ENCODE data around the gene TBCK.
A peak's percentile ranks its signal among the peaks of the same experiment; 100 is the strongest.

TBCK gene

GRCh38 chr4:106320235-106320634, 4.2 kb upstream of the TBCK start:
- DNase-seq (ENCODE audit: insufficient read length) (no peak), FAIRE-seq (no peak)
- no peak for TF ChIP-seq POLR2AphosphoS5 (IDR thresholded peaks at IDR 0.05; ENCODE audit: low read depth, low read length)
- TF ChIP-seq TAF1 (IDR thresholded peaks at IDR 0.05; ENCODE audit: borderline replicate concordance, low read depth, low read length) = no peak
- TF ChIP-seq POLR2A (IDR thresholded peaks at IDR 0.05; ENCODE audit: low read depth, low read length) = no peak

GRCh38 chr4:106318511-106318910, 2.5 kb upstream of the TBCK start:
- TF ChIP-seq POLR2AphosphoS5 (IDR thresholded peaks at IDR 0.05; ENCODE audit: low read depth, low read length) = no peak
- no peak for TF ChIP-seq TAF1 (IDR thresholded peaks at IDR 0.05; ENCODE audit: borderline replicate concordance, low read depth, low read length)
- TF ChIP-seq POLR2A (IDR thresholded peaks at IDR 0.05; ENCODE audit: low read depth, low read length) = no peak
- FAIRE-seq (no peak), DNase-seq (ENCODE audit: insufficient read length) (no peak)

- no peak for TF ChIP-seq POLR2A (IDR thresholded peaks at IDR 0.05; ENCODE audit: low read depth, low read length)
- no peak for TF ChIP-seq TAF1 (IDR thresholded peaks at IDR 0.05; ENCODE audit: borderline replicate concordance, low read depth, low read length)
- no peak for TF ChIP-seq POLR2AphosphoS5 (IDR thresholded peaks at IDR 0.05; ENCODE audit: low read depth, low read length)
- FAIRE-seq (no peak), DNase-seq (ENCODE audit: insufficient read length) (no peak)
These were observed 1.8 kb upstream of the TBCK start for GRCh38 chr4:106317815-106318214.

GRCh38 chr4:106316773-106317409, 882 bp upstream of the TBCK start:
- FAIRE-seq (peak; percentile 75), DNase-seq (ENCODE audit: insufficient read length) (no peak)
- no peak for TF ChIP-seq TAF1 (IDR thresholded peaks at IDR 0.05; ENCODE audit: borderline replicate concordance, low read depth, low read length)
- no peak for TF ChIP-seq POLR2AphosphoS5 (IDR thresholded peaks at IDR 0.05; ENCODE audit: low read depth, low read length)
- no peak for TF ChIP-seq POLR2A (IDR thresholded peaks at IDR 0.05; ENCODE audit: low read depth, low read length)

DNA sequence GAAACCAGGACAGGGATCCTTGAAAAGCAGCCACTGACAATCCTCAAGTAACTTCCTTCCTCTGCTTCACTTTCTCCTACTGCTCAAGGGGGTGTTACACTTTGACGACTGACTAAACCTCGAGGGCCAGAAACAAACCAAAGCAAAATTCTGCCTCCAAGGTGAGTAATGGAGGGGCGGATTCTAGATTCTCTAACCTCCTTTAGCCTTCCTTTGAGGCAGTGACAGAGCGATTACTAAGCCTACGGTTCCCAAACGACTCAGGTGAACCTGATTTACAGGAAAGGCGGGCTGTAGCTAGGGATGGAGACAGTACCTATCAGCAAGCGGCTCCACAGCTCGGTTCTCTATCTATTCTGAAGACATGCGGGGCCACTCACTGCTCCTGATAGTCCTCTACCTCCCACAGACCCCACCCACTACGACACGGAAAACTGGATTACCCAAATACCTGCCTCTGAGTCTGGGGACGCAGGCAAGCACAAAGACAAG, 487 bp downstream of the TBCK start:
- TF ChIP-seq POLR2A (IDR thresholded peaks at IDR 0.05; ENCODE audit: low read depth, low read length) (no peak), POLR2AphosphoS5 (IDR thresholded peaks at IDR 0.05; ENCODE audit: low read depth, low read length) (no peak), TAF1 (IDR thresholded peaks at IDR 0.05; ENCODE audit: borderline replicate concordance, low read depth, low read length) (no peak)
- no peak for DNase-seq (ENCODE audit: insufficient read length)
- FAIRE-seq = no peak

GRCh38 chr4:106314960-106315359, 1.0 kb downstream of the TBCK start:
- FAIRE-seq = no peak
- no peak for TF ChIP-seq POLR2AphosphoS5 (IDR thresholded peaks at IDR 0.05; ENCODE audit: low read depth, low read length)
- no peak for TF ChIP-seq POLR2A (IDR thresholded peaks at IDR 0.05; ENCODE audit: low read depth, low read length)
- no peak for TF ChIP-seq TAF1 (IDR thresholded peaks at IDR 0.05; ENCODE audit: borderline replicate concordance, low read depth, low read length)
- no peak for DNase-seq (ENCODE audit: insufficient read length)

DNA sequence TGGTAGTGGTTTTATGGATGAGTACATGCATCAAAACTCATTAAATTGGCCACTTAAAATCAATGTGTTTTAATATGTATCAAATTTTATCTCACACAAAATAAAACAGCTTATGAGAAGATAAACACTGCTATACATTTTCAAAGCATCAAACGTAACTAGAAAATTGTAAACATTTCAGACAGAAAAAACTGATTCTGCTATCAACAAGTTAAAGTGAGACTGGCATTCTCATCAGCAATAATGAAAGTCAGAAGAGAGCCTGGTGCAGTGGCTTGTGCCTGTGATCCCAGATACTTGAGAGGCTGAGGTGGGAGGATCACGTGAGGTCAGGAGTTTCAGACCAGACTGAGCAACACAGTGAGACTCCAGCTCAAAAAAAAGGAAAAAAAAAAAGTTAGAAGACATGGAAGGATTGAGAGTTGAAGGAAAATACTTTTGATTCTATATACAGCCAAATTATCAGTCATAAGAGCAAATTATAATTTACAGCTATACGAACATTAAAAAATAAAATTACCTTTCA, 2.9 kb downstream of the TBCK start:
- TF ChIP-seq TAF1 (IDR thresholded peaks at IDR 0.05; ENCODE audit: borderline replicate concordance, low read depth, low read length) = no peak
- no peak for TF ChIP-seq POLR2A (IDR thresholded peaks at IDR 0.05; ENCODE audit: low read depth, low read length)
- TF ChIP-seq POLR2AphosphoS5 (IDR thresholded peaks at IDR 0.05; ENCODE audit: low read depth, low read length) = no peak
- no peak for FAIRE-seq
- DNase-seq (ENCODE audit: insufficient read length) = no peak

DNA sequence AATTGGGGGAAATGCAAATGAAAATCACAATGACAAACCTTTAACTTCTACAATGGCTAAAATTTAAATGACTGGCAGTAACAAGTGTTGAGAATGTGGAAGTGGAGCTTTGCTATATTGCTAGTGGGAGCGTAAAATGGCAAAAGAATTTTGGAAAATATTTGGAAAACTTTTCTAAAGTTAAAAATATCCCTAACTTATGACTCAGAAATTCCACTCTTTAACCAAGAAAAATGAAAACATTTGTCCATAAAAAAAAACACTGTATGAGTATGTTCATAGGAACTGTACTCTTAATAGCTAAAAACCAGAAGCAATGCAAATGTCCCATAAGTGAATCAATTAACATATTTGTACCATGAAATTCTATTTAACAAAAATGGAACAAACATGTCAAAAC, 3.6 kb downstream of the TBCK start:
- no peak for FAIRE-seq
- no peak for DNase-seq (ENCODE audit: insufficient read length)
- no peak for TF ChIP-seq POLR2AphosphoS5 (IDR thresholded peaks at IDR 0.05; ENCODE audit: low read depth, low read length)
- no peak for TF ChIP-seq TAF1 (IDR thresholded peaks at IDR 0.05; ENCODE audit: borderline replicate concordance, low read depth, low read length)
- no peak for TF ChIP-seq POLR2A (IDR thresholded peaks at IDR 0.05; ENCODE audit: low read depth, low read length)

- FAIRE-seq (no peak), DNase-seq (ENCODE audit: insufficient read length) (no peak)
- TF ChIP-seq TAF1 (IDR thresholded peaks at IDR 0.05; ENCODE audit: borderline replicate concordance, low read depth, low read length) = no peak
- TF ChIP-seq POLR2A (IDR thresholded peaks at IDR 0.05; ENCODE audit: low read depth, low read length) = no peak
- TF ChIP-seq POLR2AphosphoS5 (IDR thresholded peaks at IDR 0.05; ENCODE audit: low read depth, low read length) = no peak
These were observed 9.4 kb downstream of the TBCK start for GRCh38 chr4:106306561-106306960.

- TF ChIP-seq POLR2AphosphoS5 (IDR thresholded peaks at IDR 0.05; ENCODE audit: low read depth, low read length) (no peak), POLR2A (IDR thresholded peaks at IDR 0.05; ENCODE audit: low read depth, low read length) (no peak), TAF1 (IDR thresholded peaks at IDR 0.05; ENCODE audit: borderline replicate concordance, low read depth, low read length) (no peak)
- DNase-seq (ENCODE audit: insufficient read length) = no peak
- no peak for FAIRE-seq
These were observed 10.5 kb downstream of the TBCK start for GRCh38 chr4:106305435-106306055.

DNA sequence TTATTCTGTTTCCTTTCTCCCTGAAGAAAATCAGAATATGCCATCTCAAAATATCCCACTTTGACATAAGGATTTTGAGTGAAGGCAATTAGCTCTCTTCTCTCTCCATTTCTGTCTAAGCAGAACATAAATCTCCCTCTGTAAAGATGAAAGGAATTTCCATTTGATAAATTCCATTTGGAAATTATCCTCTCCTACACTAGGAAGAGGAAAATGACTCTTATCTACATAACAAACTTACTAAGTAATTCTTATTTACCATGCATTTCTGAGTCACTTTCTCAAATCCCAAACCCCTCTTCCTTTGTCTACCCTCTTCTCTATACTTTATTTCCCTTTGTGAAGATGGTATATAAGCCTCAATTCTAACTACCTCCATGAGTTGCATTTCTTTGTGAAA, 11.4 kb downstream of the TBCK start:
- DNase-seq (ENCODE audit: insufficient read length) = no peak
- no peak for FAIRE-seq
- TF ChIP-seq POLR2AphosphoS5 (IDR thresholded peaks at IDR 0.05; ENCODE audit: low read depth, low read length) = no peak
- TF ChIP-seq POLR2A (IDR thresholded peaks at IDR 0.05; ENCODE audit: low read depth, low read length) = no peak
- no peak for TF ChIP-seq TAF1 (IDR thresholded peaks at IDR 0.05; ENCODE audit: borderline replicate concordance, low read depth, low read length)
